HG03571 (cell line): Measurements from ENCODE around the gene PROZ.
"Not testable (repeated sequence)": the region's sequence is repeated elsewhere in the genome, so short reads cannot be mapped to it uniquely, and the experiment has no call there.

ENCODE experiments used
- ATAC-seq: cut with Tn5 transposase; IDR thresholded peaks from one replicate; pipeline ENCODE4 v1.9.1; 2021; ENCODE audit not compliant: unreplicated experiment

Gene PROZ

DNA sequence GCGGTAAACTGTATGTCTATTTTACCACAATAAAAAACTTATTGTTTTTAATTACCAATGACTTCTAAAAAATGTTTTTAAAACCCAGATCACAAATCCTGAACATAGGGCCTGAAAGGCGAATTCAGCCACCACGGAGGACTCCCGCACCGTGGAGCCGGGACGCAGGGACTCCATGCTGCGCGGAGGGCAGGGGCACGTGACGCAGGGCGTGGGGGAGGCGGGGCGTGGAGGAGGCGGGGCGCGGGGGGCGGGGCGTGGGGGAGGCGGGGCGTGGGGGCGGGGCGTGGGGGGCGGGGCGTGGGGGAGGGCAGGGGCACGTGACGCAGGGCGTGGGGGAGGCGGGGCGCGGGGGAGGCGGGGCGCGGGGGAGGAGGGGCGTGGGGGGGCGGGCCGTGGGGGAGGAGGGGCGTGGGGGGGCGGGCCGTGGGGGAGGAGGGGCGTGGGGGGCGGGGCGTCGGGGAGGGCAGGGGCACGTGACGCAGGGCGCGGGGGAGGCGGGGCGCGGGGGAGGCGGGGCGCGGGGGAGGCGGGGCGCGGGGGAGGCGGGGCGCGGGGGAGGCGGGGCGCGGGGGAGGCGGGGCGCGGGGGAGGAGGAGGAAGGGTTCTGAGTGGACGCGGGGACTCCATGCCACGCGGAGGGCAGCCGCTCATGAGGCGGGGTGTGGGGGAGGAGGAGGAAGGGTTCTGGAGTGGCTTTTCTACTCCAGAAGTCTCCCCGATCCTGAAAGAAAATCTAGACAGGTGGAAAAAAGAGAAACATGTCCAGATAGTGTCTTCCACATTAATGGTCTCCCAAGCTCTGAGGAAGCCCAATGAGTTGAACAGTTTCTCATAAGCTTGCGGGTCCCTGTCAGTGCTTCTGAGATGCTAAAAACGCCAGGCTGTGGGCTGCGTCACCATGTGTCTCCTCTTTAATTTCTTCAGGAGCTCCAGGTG is 4.4 kb upstream of the PROZ start:
- no peak for ATAC-seq

DNA sequence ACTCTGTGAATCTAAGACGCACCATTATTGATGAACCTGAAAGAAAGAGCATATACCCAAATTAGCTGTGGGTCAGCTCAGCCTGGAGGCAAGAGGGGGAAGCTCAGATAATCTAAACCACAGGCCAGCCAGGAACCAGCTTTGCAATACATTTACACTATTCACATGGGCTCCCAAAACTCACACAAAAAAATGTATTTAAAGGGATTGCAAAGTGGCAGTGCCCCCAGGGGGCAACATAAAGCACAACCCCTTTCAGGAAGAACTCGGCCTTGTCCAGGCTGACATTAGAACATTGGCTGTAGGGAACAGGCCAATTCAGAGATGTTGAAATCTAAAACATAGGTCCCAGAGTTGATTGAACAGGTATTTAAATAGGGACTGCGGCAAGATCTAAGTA is 3.2 kb upstream of the PROZ start:
- ATAC-seq = no peak

DNA sequence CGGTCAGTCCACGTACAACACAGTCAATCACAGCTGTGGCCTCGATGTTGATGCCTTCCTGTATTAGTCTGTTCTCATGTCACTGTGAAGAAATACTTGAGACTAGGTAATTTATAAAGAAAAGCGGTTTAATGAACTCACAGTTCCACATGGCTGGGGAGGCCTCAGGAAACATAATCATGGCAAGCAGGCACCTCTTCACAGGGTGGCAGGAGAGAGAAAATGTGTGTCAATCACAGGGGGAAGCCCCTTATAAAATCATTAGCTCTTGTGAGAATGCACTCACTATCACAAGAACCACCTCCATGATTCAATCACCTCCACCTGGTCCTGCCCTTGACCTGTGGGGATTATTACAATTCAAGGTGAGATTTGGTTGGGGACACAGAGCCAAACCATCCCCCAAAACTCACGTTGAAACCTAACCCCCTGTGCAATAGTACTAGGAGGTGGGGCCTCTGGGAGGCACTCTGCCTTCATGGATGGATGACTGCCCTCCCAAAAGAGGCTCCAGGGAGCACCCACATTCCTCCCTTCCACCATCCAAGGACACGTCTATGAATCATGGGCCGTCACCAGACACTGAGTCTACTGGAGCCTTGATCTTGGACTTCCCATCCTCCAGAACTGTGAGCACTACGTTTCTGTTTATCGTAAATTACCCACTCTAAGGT is 2.3 kb upstream of the PROZ start:
- ATAC-seq = no peak

DNA sequence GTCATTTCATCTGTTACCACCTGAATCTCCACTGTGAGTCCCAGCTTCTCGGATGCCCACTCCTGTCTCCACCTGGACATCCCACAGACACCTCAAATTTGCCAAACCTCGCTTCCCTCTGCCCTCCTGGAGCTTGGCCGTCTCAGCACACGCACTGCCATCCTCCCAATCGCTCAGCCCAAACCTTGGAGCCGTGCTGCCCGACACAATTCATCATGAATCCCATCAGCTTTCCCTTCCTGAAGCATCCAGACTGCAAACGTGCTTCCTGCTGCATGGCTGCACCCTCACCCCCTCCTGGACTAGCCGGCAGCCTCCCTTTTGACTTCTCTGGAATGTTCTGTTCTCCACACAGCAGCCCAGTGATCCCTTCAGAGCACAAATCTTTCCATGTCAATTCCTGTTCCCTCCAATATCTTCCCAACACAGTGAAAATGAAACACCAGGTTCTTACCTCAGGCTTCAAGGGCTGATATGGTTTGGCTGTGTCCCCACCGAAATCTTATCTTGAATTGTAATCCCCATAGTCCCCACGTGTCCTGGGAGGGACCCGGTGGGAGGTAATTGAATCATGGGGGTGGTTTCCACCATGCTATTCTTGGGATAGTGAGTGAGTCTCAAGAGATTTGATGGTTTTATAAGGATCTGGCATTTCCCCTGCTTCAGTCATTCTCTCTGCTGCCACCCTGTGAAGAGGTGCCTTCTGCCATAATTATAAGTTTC is 1.1 kb upstream of the PROZ start:
- no peak for ATAC-seq

GRCh38 chr13:113158946-113159345 is 498 bp downstream of the PROZ start:
- no peak for ATAC-seq

DNA sequence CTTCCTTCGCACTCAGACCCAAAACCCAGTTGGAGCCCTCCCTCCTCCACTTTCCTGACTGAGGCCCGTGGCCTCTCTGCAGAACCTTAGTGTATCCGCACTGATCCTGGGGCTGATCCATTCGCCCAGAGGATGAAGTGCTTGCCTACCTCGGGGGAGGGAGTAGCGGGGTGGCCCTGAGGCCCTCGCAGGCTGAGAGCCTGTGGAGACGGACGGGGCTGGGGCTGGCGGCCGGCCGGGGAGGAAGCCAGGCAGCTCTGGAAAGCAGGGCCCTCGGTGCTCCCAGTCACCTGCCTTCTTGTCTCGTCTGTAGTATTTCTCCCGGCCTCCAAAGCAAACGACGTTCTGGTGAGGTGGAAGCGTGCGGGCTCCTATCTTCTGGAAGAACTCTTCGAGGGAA is 1.3 kb downstream of the PROZ start:
- no peak for ATAC-seq

DNA sequence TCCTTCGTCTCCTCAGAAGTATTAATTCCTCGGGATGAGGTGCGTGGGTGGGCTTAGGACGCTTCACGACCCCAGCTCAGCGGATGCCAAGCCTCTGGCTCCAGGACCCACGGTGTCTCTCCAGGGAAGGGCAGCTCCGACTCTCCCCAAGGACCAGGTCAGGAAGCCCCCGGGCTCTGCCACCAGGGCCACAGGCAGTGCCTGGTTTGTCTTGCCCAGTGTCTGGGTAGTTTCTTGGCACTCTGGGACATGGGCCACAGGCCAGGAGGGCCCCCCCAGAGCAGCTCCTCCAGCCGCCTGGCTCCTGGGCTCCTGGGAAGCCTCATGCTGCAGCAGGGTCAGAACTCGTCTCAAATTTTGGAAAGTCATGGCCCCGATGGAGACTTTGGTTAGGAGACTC is 2.5 kb downstream of the PROZ start:
- ATAC-seq = no peak

DNA sequence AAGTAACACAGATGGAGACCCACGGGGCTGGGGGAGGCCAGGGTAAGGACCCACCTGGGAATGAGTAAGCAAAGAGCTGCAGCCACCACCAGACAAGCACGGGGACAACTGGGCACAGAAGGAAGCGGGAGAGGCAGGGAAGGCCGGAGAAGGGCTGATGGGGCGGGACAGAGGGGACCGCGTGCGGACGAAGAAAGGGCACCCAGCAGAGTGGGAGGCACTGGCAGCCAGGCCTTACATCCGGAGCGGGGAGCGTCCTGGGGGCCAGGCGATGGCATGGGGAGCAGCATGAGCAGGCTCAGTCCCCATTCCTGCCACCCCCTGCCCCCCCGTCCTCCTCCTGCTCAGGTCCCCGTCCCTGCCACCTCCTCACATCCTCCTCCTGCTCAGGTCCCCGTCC is 3.0 kb downstream of the PROZ start:
- ATAC-seq = no peak

- ATAC-seq = not testable (repeated sequence)
Observed at GRCh38 chr13:113161975-113162374, 3.5 kb downstream of the PROZ start.

- ATAC-seq = no peak
Observed at GRCh38 chr13:113162783-113163685, 4.6 kb downstream of the PROZ start.

- ATAC-seq = no peak
Observed at GRCh38 chr13:113164492-113164891, 6.0 kb downstream of the PROZ start.

DNA sequence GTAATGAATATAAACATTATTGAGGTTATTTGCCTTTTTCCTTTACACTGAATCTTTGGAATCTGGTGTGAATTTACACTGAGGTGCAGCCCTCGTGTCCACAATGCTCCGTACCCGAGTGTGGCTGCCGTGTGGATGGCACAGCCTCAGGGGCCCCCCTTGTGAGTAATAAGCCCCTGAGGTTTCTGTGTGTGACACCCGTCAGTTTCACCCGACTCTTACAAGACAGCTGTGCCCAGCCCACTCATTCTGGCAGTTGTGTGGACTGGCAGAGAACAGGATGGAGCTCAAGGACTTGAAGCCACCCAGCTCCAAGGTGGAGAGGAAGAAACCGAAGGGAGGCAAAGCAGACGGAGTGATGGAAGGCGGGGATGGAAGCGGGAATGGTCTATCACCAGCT is 7.8 kb downstream of the PROZ start:
- no peak for ATAC-seq

GRCh38 chr13:113166681-113167080 is 8.2 kb downstream of the PROZ start:
- no peak for ATAC-seq

DNA sequence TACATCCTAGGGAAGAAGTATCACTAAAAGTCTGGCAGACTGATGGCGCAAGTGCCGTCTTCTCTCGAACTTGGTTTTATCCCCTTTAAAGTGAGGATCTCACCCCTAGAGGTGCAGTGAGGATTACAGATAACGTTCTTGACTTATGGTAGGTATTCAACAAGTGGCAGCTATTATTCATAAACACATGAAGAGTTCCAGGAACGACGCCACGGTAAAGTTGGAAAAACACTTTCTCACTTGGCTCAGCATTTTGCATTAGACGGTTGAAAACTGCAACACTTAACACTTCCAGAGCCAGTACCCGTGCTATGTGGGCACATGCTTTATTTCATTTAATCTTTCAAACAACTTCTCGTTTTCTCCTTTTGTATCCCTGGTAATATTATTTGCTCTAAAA is 8.7 kb downstream of the PROZ start:
- ATAC-seq = no peak

GRCh38 chr13:113167575-113167974 is 9.1 kb downstream of the PROZ start:
- ATAC-seq = no peak

- no peak for ATAC-seq
Observed at GRCh38 chr13:113168211-113168610, 9.8 kb downstream of the PROZ start.

DNA sequence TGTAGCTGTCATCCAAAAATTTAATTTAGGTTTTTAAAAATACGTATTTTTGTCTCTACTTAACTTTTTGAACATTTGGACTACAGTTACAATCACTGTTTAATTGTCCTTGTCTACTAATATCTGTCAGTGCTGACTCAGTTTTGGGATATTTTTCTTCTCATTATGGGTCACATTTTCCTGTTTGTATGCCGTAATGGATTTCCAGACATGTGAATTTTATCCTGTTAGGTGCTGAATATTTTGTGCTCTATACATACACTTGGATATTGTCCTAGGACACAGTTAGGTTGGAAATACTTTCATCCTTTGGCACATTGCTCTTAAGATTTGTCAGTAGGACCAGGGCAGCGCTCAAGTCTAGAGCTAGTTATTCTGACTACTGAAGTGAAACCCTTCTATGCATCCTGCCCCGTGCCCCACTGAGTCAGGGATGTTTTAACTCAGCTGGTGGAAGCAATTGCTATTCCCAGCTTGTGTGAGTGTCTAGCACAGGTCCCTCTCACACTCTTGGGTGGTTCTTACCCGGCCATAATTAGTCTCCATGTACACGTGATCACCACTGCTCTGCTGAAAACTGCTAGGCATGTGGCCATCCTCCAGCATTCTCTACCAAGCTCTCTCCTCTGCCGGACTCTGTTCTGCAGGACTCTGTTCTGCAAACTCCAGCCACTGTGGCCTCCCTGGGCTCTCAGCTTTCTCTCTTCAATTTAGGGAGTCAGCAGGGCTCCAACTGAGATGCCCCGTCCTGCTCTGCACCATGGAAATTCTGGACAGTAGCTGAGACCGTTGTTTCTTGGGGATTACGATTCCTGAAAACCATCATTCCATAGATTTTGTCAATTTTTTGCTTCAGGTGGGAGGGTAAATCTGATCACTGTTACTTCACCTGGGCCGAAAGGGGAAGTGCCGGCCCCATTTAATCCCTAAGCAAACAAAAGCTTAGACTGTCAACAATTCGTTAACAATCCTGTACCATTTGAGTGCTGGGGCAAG is 11.1 kb downstream of the PROZ start:
- no peak for ATAC-seq

- no peak for ATAC-seq
Observed at GRCh38 chr13:113170511-113170910, 12.1 kb downstream of the PROZ start.
